Suprapubic skin (tissue), 4 donors: ENCODE measurements around the gene SCUBE1. TPM values are rescaled to one million over a fixed set of nuclear protein-coding genes. Genes with fewer than 3 reads are reported as not detected.

Experiments
- DNase-seq, 2 donors: peaks; one replicate each; pipeline ENCODE4 v3.0.0-alpha.2; 2019; ENCODE audit warnings: low spot score in 2 of 2
- H3K27ac ChIP-seq: fragments of 200-600 bp; sonication (generic); one replicate; pipeline ENCODE4 v1.5.1; 2019
- H3K27me3 ChIP-seq: fragments of 200-600 bp; sonication (generic); one replicate; pipeline ENCODE4 v1.5.1; 2019
- H3K36me3 ChIP-seq: fragments of 200-600 bp; sonication (generic); one replicate; pipeline ENCODE4 v1.5.1; 2019
- H3K4me1 ChIP-seq: fragments of 200-600 bp; sonication (generic); one replicate; pipeline ENCODE4 v1.5.1; 2019
- H3K4me3 ChIP-seq: fragments of 200-600 bp; sonication (generic); one replicate; pipeline ENCODE4 v1.5.1; 2019; ENCODE audit warnings: mild to moderate bottlenecking
- H3K9me3 ChIP-seq: fragments of 200-600 bp; sonication (generic); one replicate; pipeline ENCODE4 v1.5.1; 2019
- EP300 ChIP-seq: sonication (generic); formaldehyde crosslinking; IDR thresholded peaks from one replicate; pipeline ENCODE4 v1.6.1; 2017; ENCODE audit warnings: antibody characterized with exemption
- POLR2A ChIP-seq, 2 donors: fragments of 450-650 bp; IDR thresholded peaks; one replicate each; pipeline ENCODE4 v1.6.1; 2017; ENCODE audit warnings: antibody characterized with exemption in 2 of 2, mild to moderate bottlenecking in 2 of 2, moderate library complexity in 2 of 2
- POLR2AphosphoS5 ChIP-seq, 3 donors: sonication (generic); formaldehyde crosslinking; IDR thresholded peaks; one replicate each; pipeline ENCODE4 v1.6.1; 2017; ENCODE audit warnings: antibody characterized with exemption in 3 of 3
- WGBS: methylation state at CpG from one replicate; pipeline ENCODE4 v1.1.5; 2018; 5-methylcytosine and 5-hydroxymethylcytosine counted together
- total RNA-seq, 4 donors: library from RNA; depleted of rRNA; stranded (reverse); fragments of >200 nt; gene quantifications; one replicate each; pipeline ENCODE4 v1.1.0, GENCODE V29; 2016
- TF ChIP-seq, protein P1 (sequence below), 2 donors: fragments of 200-600 bp in 1 of 2; fragments of 450-650 bp in 1 of 2; sonication (generic) in 1 of 2; IDR thresholded peaks; one replicate each; pipeline ENCODE4 v1.5.1; 2016 to 2019; ENCODE audit warnings: antibody characterized with exemption in 2 of 2, mild to moderate bottlenecking in 1 of 2, moderate library complexity in 1 of 2

SCUBE1 gene
- total RNA-seq, 4 donors from 2014 or later, result 0.47 to 1.1 (median 0.78) TPM

DNA sequence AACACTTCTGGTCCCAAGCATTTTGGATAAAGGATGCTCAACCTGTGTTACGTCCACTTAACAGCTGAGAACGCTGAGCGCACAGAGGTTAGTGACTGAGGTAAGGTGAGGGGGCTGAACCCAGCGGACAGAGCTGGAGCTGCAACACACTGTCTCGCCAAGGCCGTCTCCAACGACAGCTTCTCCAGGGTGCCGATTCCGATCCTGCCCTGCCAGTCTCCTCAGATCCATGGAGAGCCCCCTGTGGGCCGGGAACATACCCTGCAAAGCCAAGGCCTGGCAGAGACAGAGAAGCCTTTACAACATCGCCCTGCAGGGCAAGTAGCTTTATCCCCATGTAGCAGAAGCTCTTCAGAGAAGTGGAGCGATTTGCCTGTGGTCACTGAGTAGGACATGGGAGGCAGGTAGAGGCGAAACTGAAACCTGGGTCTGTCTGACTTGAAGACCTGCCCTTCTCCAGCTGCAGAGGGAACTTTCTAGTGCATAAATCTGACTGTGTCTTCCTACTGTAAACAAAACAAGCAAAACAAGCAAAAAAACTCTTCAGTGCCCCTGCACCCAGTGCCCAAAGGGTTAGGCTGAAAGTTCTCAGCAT lies 72.8 kb downstream of the SCUBE1 start:
- no peak for DNase-seq
- Histone ChIP-seq H3K27ac (no peak overlapping the region), H3K27me3 (peaks cover 46% of the 10 kb centered on the region), H3K4me3 (no peak overlapping the region), H3K4me1 (no peaks in the 10 kb centered on the region), H3K9me3 (no peaks in the 10 kb centered on the region), H3K36me3 (no peaks in the 10 kb centered on the region)
- 81% methylated on average over 11 of the region's 13 CpGs for WGBS
- TF ChIP-seq, protein P1, sequence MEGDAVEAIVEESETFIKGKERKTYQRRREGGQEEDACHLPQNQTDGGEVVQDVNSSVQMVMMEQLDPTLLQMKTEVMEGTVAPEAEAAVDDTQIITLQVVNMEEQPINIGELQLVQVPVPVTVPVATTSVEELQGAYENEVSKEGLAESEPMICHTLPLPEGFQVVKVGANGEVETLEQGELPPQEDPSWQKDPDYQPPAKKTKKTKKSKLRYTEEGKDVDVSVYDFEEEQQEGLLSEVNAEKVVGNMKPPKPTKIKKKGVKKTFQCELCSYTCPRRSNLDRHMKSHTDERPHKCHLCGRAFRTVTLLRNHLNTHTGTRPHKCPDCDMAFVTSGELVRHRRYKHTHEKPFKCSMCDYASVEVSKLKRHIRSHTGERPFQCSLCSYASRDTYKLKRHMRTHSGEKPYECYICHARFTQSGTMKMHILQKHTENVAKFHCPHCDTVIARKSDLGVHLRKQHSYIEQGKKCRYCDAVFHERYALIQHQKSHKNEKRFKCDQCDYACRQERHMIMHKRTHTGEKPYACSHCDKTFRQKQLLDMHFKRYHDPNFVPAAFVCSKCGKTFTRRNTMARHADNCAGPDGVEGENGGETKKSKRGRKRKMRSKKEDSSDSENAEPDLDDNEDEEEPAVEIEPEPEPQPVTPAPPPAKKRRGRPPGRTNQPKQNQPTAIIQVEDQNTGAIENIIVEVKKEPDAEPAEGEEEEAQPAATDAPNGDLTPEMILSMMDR (IDR thresholded peaks at IDR 0.05), result no peak
- TF ChIP-seq POLR2A (IDR thresholded peaks at IDR 0.05) (no peak), POLR2AphosphoS5 (IDR thresholded peaks at IDR 0.05) (no peak), EP300 (no peak)

DNA sequence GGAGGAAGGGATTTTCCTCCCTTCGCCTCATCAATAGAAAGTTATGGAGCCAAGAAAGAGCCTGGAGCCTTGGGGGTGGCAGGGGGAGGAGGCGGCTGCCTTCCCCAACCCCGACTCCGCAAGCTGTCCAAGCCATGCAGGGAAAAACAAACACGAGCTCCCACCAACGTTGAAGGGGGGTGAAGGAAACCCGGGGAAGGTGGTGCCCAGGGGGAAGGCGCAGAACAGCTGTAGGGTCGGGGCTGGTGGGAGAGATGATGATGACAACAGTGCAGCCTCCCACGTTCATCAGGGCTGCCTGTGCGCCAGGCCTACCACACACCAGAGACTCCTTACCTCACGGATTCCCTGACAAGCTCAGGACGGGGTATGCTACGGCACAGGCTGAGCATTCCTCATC lies 73.5 kb downstream of the SCUBE1 start:
- no peak overlapping the region for H3K27ac ChIP-seq
- TF ChIP-seq EP300 (no peak), POLR2AphosphoS5 (IDR thresholded peaks at IDR 0.05) (no peak), POLR2A (IDR thresholded peaks at IDR 0.05) (no peak)
- TF ChIP-seq, protein P1 (IDR thresholded peaks at IDR 0.05), result no peak
- no peaks in the 10 kb centered on the region for H3K36me3 ChIP-seq
- WGBS, result 69% methylated on average over 14 of the region's 14 CpGs
- DNase-seq, result no peak
- no peak overlapping the region for H3K4me3 ChIP-seq
- peaks cover 44% of the 10 kb centered on the region for H3K27me3 ChIP-seq
- H3K4me1 ChIP-seq, result peaks cover 2% of the 10 kb centered on the region
- H3K9me3 ChIP-seq, result no peaks in the 10 kb centered on the region

DNA sequence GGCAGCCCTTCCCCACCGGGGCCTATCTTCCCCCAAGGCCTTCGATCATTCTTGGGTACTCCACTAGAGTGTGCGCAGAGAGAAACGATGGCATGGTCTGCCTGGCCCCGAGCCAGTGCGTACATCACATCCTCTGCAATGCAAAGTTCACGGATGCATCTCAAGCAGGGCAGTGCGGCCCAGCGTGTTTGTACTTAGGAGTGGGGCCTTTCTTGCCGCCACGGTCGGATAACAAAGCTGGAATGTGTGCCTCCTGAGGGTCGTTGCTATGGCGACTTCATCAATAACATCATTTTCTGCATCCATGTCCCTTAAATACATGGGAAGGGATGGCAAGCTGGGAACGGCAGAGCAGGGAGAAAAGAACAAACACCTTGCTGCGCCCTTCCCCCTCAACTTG lies 73.9 kb downstream of the SCUBE1 start:
- DNase-seq, result no peak
- H3K27me3 ChIP-seq, result peaks cover 45% of the 10 kb centered on the region
- H3K27ac ChIP-seq, result no peak overlapping the region
- WGBS, result 59% methylated on average over 15 of the region's 16 CpGs
- no peak overlapping the region for H3K4me3 ChIP-seq
- H3K9me3 ChIP-seq, result no peaks in the 10 kb centered on the region
- TF ChIP-seq EP300, result no peak
- TF ChIP-seq, protein P1 (IDR thresholded peaks at IDR 0.05), result no peak
- TF ChIP-seq POLR2AphosphoS5 (IDR thresholded peaks at IDR 0.05), result no peak
- TF ChIP-seq POLR2A (IDR thresholded peaks at IDR 0.05), result no peak
- no peaks in the 10 kb centered on the region for H3K36me3 ChIP-seq
- H3K4me1 ChIP-seq, result peaks cover 6% of the 10 kb centered on the region

DNA sequence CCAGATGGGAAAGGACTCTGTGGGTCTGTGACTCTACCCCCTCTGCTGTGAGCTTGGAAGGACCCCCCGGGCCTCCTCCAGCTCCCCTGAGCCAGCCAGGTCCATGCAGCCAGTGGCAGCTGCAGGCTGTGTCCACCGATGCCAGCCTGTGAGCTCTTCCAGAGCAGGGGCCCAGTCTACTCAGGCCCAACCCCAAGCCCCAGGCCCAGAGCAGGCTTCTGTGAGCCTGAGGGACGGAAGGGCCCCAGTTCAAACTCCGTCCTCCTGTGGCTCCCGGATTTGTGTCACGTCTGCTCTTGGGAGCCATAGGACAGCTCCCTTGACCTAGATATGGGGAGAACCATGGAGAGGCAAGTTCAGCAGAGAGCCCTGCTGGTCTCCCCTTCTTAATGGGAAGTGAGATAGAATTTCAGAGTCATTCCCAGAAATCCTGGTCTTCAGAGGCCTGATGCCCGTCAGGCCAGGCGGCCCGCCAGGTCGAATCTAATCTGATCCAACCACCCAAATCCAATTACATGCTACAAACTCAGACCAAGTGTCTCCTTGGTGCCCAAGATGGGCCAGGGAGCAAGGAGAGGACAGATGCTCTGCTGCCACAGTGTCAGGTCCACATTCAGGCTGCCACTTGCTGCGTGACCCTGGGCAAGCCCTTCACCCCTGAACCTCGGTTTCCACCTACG lies 75.1 kb downstream of the SCUBE1 start:
- H3K27me3 ChIP-seq, result peaks cover 47% of the 10 kb centered on the region
- no peaks in the 10 kb centered on the region for H3K36me3 ChIP-seq
- no peak overlapping the region for H3K27ac ChIP-seq
- no CpG with 5 or more reads among the region's 13 CpGs for WGBS
- H3K9me3 ChIP-seq, result no peaks in the 10 kb centered on the region
- no peak for TF ChIP-seq POLR2AphosphoS5 (IDR thresholded peaks at IDR 0.05)
- no peak for TF ChIP-seq EP300
- no peak for TF ChIP-seq POLR2A (IDR thresholded peaks at IDR 0.05)
- TF ChIP-seq, protein P1 (IDR thresholded peaks at IDR 0.05), result no peak
- no peak overlapping the region for H3K4me3 ChIP-seq
- peaks cover 17% of the 10 kb centered on the region for H3K4me1 ChIP-seq
- DNase-seq, result no peak

DNA sequence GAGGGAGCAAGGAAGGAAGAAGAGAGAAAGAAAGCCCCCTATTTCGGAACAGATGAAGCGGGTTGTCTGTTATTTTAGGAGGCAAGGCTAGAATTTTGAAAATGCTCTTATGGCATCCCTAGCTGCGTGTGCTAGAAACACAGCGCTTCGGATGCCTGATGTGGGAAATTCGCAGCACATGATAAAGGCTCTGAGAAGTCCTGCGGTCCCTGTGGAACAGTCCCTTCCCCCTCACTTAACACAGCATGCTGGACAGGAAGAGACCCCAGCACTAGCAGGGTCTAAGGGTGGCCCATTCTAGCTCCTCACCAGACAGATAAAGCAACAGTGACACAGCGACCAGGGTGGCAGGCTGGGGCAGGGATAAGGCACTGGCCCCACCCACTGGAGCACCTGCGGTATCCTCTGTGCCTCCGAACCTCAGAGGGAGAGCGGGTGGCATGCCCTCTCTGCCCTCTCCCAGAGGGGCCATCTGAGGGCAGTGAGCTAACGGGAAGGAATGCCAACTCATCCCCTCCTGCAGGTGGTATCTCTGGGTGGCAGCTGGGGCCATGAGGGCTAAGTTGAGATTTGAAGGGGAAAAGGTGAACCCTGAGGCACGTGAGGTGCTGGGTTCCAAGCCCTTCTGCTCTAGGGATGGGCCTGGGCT lies 75.7 kb downstream of the SCUBE1 start:
- Histone ChIP-seq H3K27me3 (peaks cover 47% of the 10 kb centered on the region), H3K9me3 (no peaks in the 10 kb centered on the region), H3K4me1 (peaks cover 17% of the 10 kb centered on the region), H3K36me3 (no peaks in the 10 kb centered on the region), H3K27ac (no peak overlapping the region), H3K4me3 (no peak overlapping the region)
- 92% methylated on average over 6 of the region's 13 CpGs for WGBS
- TF ChIP-seq EP300, result no peak
- DNase-seq, result no peak
